ENCODE measurements around the gene NSF.
"Not testable (repeated sequence)": the region's sequence is repeated elsewhere in the genome, so short reads cannot be mapped to it uniquely, and the experiment has no call there.

The NSF gene

GRCh38 chr17:46722662-46723285 lies 132.3 kb downstream of the NSF start:
- no peak for DNase-seq

DNA sequence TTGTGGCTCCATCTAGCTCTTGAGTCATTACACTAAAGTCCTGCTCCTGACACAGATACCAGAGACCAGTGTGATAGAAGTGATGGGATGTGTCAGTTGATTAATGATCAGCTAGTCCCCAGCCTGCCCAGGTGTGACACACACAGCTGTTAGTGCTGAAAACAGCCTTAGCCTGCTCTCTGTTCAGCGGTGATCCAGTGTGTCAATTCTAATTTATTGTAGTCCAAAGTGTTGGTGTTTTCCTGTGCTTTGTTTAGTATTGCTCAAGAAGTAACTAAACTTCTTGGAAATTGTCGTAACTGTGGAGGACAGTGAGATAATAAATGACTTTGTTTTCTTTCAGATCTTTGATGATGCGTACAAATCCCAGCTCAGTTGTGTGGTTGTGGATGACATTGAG lies 135.7 kb downstream of the NSF start:
- DNase-seq: no peak

DNA sequence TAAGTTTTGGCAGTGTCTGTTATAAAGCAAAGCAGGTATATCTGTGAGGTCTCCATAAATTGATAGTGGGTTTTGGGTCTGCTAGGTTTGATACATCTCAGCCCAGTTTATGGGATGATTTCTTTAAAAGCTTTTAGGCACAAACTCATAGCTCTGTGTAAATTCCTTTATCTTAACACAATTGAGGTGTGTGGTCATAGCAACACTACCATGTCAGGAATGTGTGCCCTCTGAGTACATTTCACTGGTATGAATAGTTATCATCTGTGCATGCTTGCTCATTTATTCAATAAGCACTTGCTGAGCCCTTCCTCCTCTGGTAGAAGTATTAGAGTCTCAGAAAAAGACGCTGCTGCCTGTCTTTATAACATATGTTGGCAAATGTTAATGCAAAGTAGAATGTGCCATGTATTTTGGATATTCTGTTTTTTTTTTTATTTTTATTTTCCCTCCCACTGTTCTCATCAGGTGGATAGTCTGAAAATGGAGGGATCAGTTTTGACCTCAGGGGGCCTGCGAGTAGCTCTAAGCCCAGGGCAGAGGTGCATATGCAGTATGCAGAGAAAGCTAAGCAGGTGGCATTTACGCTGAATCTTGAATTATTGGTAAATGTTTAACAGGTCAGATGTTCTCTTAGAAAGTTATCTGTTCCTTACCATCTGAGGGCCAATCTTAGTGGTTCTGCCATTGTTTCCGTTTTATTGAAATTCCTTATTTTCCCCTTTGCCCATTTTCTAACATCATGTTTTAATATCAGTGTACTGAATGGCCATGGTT lies 137.3 kb downstream of the NSF start:
- no peak for DNase-seq

- no peak for DNase-seq
These were observed 139.6 kb downstream of the NSF start for GRCh38 chr17:46730026-46730425.

GRCh38 chr17:46730679-46731078 lies 140.2 kb downstream of the NSF start:
- DNase-seq: no peak

DNA sequence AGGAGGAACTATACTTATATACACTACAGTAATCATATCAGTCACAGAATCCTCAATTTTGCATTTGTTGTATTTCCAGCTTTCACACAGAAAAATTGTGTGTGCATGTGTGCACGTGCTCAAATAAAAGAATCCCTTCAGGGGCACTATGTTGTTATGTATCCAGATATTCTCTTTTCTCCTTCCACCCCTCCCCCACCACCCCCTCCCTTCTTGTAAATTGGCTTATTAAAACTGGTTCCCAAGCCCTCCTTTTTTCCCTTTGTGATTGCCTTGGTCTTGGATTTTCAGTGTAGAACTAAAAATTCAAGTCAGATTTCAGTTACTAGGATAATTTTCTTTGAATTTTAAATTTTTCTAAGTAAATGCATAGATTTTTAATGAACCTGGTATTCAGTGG lies 141.7 kb downstream of the NSF start:
- DNase-seq: no peak

GRCh38 chr17:46732754-46733398 lies 142.4 kb downstream of the NSF start:
- DNase-seq: no peak

DNA sequence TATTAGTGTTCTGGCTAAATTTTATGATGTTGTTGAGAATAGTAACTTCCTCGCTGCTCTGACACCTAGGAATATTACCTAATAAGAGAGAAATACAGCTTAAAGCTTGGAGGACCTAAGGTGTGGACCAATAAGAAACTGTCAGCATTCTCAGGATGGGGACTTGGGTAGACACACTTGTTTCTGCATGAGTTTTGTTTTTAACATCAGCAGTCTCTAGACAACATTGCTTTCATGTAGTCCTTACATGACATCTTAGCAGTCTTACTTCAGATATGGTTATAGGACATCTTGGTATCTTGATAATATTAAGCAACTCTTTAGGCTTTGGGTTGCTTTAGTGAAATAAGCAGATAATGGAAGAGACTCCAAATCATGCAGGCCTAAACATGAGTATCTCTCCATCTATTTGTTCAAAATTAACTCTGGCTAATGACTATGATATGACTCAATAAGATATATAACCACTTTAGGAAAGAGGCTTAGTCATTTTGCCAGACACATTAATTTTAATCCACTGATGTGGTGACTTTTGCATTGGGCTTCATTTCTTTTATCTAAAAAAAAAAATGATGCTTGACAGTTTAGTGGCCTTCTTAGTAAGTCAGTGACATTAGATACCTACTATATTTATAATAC lies 143.5 kb downstream of the NSF start:
- DNase-seq: no peak

DNA sequence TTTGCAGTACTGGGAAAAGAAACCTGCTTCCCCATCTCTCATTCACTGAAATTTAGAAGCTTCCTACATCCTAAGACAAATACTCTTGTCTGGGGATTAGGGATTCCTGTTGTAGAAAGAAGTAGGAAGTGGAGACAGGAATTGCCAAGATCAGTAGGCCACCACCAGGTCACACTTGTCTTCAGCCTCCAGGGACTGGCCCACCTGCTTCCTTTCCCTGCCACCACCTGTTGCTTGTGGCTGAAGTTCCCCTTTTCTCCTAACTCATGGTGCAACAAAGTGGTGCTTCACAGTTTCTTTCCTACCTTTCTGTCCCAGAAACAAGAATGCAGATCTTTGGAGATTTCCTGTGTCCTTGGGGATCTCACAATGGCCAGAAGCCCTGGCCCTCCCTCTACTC lies 145.6 kb downstream of the NSF start:
- no peak for DNase-seq

DNA sequence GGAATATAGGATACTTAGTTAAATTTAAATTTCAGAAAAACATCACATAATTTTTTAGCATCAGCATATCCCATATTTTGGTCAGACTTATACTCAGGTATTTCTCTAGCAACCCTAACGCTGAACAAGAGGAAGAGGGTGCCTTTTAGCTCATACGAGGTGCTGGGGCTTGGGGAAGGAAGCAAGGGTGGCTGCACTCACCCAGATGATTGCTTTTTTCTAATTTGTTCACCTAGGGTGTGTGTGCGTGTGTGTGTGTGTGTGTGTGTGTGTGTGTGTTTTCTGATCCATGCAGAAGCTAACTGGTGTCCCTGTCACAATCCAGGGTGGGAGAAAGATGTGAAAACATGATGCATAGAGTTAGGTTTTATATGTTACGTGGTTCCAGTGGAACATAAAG lies 146.9 kb downstream of the NSF start:
- DNase-seq: no peak

DNA sequence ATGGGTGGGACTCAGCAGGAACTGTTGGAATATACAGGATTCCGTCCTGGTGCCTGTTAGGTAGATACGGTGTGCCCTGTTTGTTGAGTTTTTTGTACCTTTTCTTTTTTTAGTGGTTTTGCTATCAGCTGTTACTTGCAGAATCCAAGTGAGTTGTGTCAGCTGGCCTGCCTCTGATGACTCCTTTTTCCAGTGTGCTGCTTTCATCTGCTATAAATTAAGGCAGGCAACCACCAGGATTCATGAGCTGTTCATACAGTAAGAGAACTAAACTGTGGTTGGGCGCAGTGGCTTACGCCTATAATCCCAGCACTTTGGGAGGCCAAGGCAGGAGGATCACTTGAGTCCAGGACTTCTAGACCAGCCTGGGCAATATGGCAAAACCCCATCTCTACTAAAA lies 148.1 kb downstream of the NSF start:
- DNase-seq: no peak

DNA sequence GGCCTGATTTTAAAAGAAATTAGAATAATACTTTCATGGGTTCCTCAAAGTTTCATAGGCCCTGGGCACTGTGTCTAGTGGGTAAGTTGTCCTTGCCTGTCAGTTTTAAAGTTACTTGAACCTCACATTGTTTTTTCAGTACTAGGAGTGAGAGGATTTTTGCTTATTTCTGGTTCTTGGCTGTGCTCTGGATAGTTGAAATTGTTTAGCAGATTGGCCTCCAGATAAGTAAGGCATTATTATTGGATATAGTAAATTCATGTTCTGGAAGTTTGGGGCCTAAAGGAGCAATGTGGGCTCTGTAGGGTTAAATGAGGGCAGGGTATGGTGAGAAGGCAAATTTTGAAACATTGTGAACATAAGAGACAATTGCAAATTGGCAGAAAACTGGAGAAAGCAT lies 149.5 kb downstream of the NSF start:
- DNase-seq: no peak

GRCh38 chr17:46741122-46741730 lies 150.8 kb downstream of the NSF start:
- DNase-seq: no peak

DNA sequence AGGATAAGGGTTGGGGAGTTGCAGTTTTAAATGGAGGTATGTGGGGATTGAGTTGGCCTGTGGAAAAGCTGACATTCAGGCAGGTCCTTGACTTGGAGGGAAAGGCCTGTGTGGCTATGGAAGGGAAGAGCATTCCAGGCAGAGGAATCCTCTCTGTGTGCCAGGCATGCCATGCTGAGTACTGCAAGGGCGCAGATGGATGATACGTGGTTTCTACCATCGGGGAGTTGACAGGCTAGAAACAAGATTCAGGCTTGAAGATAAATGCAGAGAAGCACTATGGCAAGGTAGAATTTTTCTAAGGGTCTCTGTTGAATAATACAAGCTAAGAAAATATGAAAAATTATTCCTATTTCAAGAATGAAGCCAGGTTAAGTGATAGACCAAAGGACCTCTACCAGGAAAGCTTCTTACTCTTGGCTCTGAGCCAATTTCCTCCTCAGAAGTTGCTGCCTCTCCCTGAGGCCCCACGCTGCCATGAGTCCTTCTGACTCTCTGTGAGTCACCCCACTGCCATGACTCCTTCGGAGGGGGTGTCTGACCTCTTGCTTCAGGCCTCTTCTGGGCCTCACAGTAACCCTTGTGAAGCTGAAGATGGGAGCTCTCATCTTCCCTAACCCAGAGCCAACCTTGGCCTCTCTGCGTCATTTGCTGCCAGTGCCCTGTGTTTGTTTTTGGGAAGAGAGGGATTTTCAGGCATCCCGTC lies 152.2 kb downstream of the NSF start:
- DNase-seq: no peak

DNA sequence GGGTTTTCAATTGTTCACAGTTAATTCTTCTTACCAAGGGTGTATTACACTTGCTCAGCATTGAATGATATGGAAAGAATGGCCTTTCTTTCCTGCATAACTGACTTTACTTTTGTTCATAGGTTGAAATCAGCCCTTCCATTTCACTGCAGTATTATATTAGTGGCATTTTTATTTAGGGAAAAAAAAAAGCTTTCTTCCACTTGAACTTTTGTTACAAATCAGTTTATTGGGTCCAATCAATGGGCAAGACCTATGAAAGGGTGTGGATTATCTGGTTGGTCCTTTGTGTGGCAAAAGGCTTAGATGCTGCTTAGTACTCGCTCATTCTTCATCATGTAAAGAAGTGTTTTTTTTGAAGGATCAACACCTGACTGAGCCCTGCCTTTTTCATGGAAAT lies 154.0 kb downstream of the NSF start:
- DNase-seq: no peak

- no peak for DNase-seq
These were observed 154.9 kb downstream of the NSF start for GRCh38 chr17:46745376-46745775.

DNA sequence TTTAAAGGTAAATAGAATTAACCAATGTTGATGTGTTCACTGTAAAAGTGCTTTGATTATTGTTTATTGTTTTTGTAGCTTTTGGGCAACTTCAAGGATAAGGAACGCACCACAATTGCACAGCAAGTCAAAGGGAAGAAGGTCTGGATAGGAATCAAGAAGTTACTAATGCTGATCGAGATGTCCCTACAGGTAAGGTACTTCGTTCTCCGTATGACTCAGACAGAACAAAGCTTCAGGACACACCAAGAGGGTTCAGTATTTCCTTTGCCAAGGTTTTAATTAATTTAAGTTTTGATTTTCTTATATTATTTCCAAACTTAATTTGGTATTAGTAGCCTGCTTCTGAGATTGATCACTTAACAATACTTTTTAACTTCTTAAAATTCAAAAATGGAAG lies 161.0 kb downstream of the NSF start:
- DNase-seq: no peak

DNA sequence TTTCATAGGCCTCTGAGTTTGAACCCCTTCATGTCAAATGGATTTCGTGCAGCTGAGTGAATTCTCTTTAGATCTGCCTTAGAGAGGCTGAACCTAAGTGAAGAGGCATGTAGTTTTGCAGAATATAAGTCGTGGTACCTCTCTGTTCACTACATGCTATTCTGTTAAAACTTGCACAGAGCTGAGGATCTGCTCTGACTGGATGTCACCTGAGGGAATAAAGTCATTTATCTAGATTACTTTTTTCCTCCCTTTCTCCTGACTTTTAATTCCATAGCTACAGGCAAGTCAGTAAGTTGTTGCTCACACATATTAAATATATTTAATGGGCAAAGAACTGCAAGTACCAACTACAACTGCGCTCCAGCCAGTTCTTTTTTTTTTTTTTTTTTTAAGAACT lies 163.3 kb downstream of the NSF start:
- no peak for DNase-seq

DNA sequence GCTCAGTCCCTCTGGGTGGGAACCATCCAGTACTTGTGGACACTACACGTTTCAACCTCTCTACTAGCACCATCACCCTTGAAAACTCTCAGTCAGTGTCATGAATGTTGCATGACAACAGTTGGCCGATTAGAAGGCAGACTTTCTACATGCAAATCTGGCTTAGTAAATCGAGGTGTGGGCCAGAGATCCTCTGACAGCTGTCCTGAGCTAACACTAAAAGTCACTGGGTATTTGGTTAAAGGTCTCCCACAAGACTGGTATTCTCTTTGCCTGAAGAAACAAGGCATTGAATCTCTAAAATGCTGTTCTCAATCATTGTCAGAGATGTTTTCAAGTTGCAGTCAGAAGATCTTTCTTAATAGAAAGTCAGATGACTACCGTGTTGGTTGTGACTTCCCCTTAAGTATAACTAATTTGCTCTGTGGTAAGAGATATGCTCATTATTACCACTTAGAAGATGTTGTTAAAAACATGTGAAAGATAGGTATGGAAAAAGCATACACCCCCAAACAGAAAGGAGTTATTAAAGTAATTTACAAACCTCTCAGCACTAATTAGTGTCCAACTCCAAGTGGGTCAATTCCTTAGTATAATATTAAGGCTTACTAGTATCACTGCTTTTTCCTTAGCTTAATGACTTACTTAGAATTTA lies 165.7 kb downstream of the NSF start:
- no peak for DNase-seq

GRCh38 chr17:46756861-46757260 lies 166.4 kb downstream of the NSF start:
- no peak for DNase-seq

DNA sequence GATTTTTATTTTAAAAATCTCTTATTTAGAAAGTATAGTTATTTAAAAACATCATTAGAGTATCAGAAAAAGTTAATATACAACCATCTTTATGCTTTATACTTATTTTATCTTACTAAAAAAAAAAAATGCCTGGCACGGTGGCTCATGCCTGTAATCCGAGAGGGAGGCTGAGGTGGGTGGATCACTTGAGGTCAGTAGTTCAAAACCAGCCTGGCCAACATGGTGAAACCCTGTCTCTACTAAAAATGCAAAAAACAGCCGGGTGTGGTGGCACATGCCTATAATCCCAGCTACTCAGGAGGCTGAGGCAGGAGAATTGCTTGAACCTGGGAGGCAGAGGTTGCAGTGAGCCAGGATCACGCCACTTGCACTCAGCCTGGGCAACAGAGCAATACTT lies 167.1 kb downstream of the NSF start:
- not testable (repeated sequence) for DNase-seq

DNA sequence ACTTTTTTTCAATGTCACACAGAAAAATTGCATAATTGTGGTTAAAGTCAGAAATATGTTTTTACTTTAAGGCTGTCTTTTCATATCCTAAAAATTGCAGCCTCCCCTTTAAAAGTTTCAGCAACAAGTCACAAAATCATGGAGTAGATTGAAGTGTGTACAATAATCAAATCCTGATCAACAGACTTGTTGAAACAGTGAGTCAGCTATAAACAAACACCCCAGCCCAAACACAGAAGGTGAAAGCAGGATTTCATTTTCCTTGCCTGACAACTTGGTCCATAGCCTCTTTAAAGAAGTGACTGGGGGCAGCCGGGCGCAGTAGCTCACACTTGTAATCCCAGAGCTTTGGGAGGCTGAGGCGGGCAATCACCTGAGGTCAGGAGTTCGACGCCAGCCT lies 168.1 kb downstream of the NSF start:
- DNase-seq: no peak
